Adrenal gland (tissue), 5 donors: ENCODE measurements around the gene HJURP.

Source experiments
- CTCF ChIP-seq, 6 experiments: fragments of 450-650 bp in 4 of 6; fragments of 200-600 bp in 2 of 6; sonication (generic) in 1 of 6; IDR thresholded peaks; 1 replicate in 5 of 6; 2 replicates in 1 of 6; pipeline versions ENCODE4 v1.5.1 to v1.8.0; 2016 to 2021; ENCODE audit warnings: antibody characterized with exemption in 6 of 6, mild to moderate bottlenecking in 2 of 6, moderate library complexity in 1 of 6
- POLR2A ChIP-seq, 2 donors: fragments of 450-650 bp; IDR thresholded peaks; one replicate each; pipeline ENCODE4 v1.6.1; 2017; ENCODE audit warnings: antibody characterized with exemption in 2 of 2, mild to moderate bottlenecking in 2 of 2, moderate library complexity in 1 of 2
- donor health status: DM: no; HTN: no; CAD: no.

- TF ChIP-seq CTCF (IDR thresholded peaks at IDR 0.05) (no peak), POLR2A (IDR thresholded peaks at IDR 0.05) (no peak)
Measured at GRCh38 chr2:233803292-233803911, 50.9 kb downstream of the HJURP start.
